ENCODE data around the gene RGMA. TPM values are rescaled to one million over a fixed set of nuclear protein-coding genes. Genes with fewer than 3 reads are reported as not detected.

The RGMA gene
- total RNA-seq, 1 experiment from 2014 or later: not detected

GRCh38 chr15:93059442-93059841, 29.6 kb downstream of the RGMA start:
- H3K9me3 ChIP-seq (ENCODE audit: low read length): no peaks in the 10 kb centered on the region
- no peaks in the 10 kb centered on the region for H3K79me2 ChIP-seq (ENCODE audit: low read length)
- DNase-seq: no peak
- H2AFZ ChIP-seq (ENCODE audit: low read length): no peak overlapping the region
- H3K4me2 ChIP-seq (ENCODE audit: low read depth, low read length, poor library complexity, severe bottlenecking): no peak overlapping the region
- H3K9me2 ChIP-seq (replicated peaks; ENCODE audit: insufficient read depth, low read length): no peaks in the 10 kb centered on the region
- H3K4me1 ChIP-seq (ENCODE audit: low read length): peaks cover 16% of the 10 kb centered on the region
- no peaks in the 10 kb centered on the region for H3K27me3 ChIP-seq (ENCODE audit: low read length)
- no peaks in the 10 kb centered on the region for H4K20me1 ChIP-seq (ENCODE audit: insufficient read depth, low read depth, low read length)
- no peak overlapping the region for H3K27ac ChIP-seq (ENCODE audit: low read length)
- H3K9ac ChIP-seq (ENCODE audit: low read length): no peak overlapping the region
- no peaks in the 10 kb centered on the region for H3K36me3 ChIP-seq (ENCODE audit: insufficient read depth, low read length)
- no peak overlapping the region for H3K4me3 ChIP-seq (ENCODE audit: low read length)

- no peaks in the 10 kb centered on the region for H3K79me2 ChIP-seq (ENCODE audit: low read length)
- no peaks in the 10 kb centered on the region for H4K20me1 ChIP-seq (ENCODE audit: insufficient read depth, low read depth, low read length)
- peaks cover 16% of the 10 kb centered on the region for H3K4me1 ChIP-seq (ENCODE audit: low read length)
- H2AFZ ChIP-seq (ENCODE audit: low read length): no peak overlapping the region
- no peaks in the 10 kb centered on the region for H3K36me3 ChIP-seq (ENCODE audit: insufficient read depth, low read length)
- no peaks in the 10 kb centered on the region for H3K9me2 ChIP-seq (replicated peaks; ENCODE audit: insufficient read depth, low read length)
- no peak overlapping the region for H3K4me2 ChIP-seq (ENCODE audit: low read depth, low read length, poor library complexity, severe bottlenecking)
- H3K9ac ChIP-seq (ENCODE audit: low read length): no peak overlapping the region
- H3K27me3 ChIP-seq (ENCODE audit: low read length): no peaks in the 10 kb centered on the region
- H3K9me3 ChIP-seq (ENCODE audit: low read length): no peaks in the 10 kb centered on the region
- no peak for DNase-seq
- H3K27ac ChIP-seq (ENCODE audit: low read length): no peak overlapping the region
- no peak overlapping the region for H3K4me3 ChIP-seq (ENCODE audit: low read length)
Observed at GRCh38 chr15:93058904-93059427, 30.0 kb downstream of the RGMA start.

- no peak overlapping the region for H3K4me2 ChIP-seq (ENCODE audit: low read depth, low read length, poor library complexity, severe bottlenecking)
Observed at GRCh38 chr15:93058128-93058527, 30.9 kb downstream of the RGMA start.

DNA sequence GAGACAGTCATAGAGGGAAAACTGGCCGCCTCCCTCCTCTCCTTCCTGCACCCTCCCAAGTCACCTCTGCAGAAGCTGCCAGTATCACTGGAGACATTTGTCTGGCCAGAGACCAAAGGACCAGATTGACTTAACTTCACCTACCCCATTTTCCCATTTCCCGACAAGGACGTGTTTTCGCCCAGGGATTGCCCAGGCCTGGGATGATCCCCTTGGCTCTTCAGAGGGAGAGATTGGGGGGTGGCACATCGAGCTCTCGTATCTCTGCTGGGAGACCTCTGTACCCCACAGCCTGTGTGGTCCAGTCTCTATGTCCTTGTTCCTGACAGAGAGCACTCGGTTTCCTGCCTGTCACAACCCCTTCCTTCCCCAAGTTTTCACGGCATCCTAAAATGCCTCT, 31.4 kb downstream of the RGMA start:
- Histone ChIP-seq H3K4me1 (ENCODE audit: low read length) (peaks cover 16% of the 10 kb centered on the region), H3K9ac (ENCODE audit: low read length) (no peak overlapping the region), H4K20me1 (ENCODE audit: insufficient read depth, low read depth, low read length) (no peaks in the 10 kb centered on the region), H3K4me3 (ENCODE audit: low read length) (no peak overlapping the region), H2AFZ (ENCODE audit: low read length) (no peak overlapping the region), H3K79me2 (ENCODE audit: low read length) (no peaks in the 10 kb centered on the region), H3K27me3 (ENCODE audit: low read length) (no peaks in the 10 kb centered on the region), H3K9me3 (ENCODE audit: low read length) (no peaks in the 10 kb centered on the region), H3K27ac (ENCODE audit: low read length) (no peak overlapping the region), H3K4me2 (ENCODE audit: low read depth, low read length, poor library complexity, severe bottlenecking) (no peak overlapping the region), H3K9me2 (replicated peaks; ENCODE audit: insufficient read depth, low read length) (no peaks in the 10 kb centered on the region), H3K36me3 (ENCODE audit: insufficient read depth, low read length) (no peaks in the 10 kb centered on the region)
- DNase-seq: no peak

More at GRCh38 chr15:93058128-93058527, 30.9 kb downstream of the RGMA start:
- no peak for DNase-seq
- Histone ChIP-seq H4K20me1 (ENCODE audit: insufficient read depth, low read depth, low read length) (no peaks in the 10 kb centered on the region), H3K9me2 (replicated peaks; ENCODE audit: insufficient read depth, low read length) (no peaks in the 10 kb centered on the region), H2AFZ (ENCODE audit: low read length) (no peak overlapping the region), H3K4me3 (ENCODE audit: low read length) (no peak overlapping the region), H3K27me3 (ENCODE audit: low read length) (no peaks in the 10 kb centered on the region), H3K36me3 (ENCODE audit: insufficient read depth, low read length) (no peaks in the 10 kb centered on the region), H3K79me2 (ENCODE audit: low read length) (no peaks in the 10 kb centered on the region), H3K9ac (ENCODE audit: low read length) (no peak overlapping the region), H3K9me3 (ENCODE audit: low read length) (no peaks in the 10 kb centered on the region), H3K4me1 (ENCODE audit: low read length) (peaks cover 16% of the 10 kb centered on the region), H3K27ac (ENCODE audit: low read length) (no peak overlapping the region)

- Histone ChIP-seq H3K9me2 (replicated peaks; ENCODE audit: insufficient read depth, low read length) (no peaks in the 10 kb centered on the region), H3K27me3 (ENCODE audit: low read length) (no peaks in the 10 kb centered on the region), H3K9ac (ENCODE audit: low read length) (no peak overlapping the region), H3K9me3 (ENCODE audit: low read length) (no peaks in the 10 kb centered on the region), H3K27ac (ENCODE audit: low read length) (no peak overlapping the region), H4K20me1 (ENCODE audit: insufficient read depth, low read depth, low read length) (no peaks in the 10 kb centered on the region), H3K36me3 (ENCODE audit: insufficient read depth, low read length) (no peaks in the 10 kb centered on the region), H3K4me2 (ENCODE audit: low read depth, low read length, poor library complexity, severe bottlenecking) (no peak overlapping the region), H2AFZ (ENCODE audit: low read length) (no peak overlapping the region), H3K4me1 (ENCODE audit: low read length) (peaks cover 16% of the 10 kb centered on the region), H3K4me3 (ENCODE audit: low read length) (no peak overlapping the region), H3K79me2 (ENCODE audit: low read length) (no peaks in the 10 kb centered on the region)
- DNase-seq: no peak
Observed at GRCh38 chr15:93056836-93057235, 32.2 kb downstream of the RGMA start.

DNA sequence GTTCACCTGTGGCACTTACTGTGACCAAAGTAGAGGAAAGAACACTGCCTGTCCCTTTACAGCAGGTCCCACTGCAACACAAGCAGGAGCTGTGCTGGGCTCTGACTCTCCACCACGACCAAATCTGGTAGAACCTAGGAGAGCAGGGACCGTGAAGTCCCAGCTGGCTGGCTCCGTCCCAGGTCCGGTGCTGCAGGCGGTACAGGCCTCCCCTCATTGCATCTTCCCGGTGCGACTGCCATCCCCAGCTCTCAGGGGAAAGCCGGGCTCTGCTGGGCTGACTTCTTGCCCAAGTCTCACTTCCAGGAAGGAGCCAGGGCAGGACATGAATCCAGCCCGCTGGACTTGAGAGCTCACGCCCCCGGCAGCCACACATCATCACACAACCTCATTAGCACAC, 33.8 kb downstream of the RGMA start:
- H3K4me2 ChIP-seq (ENCODE audit: low read depth, low read length, poor library complexity, severe bottlenecking): no peak overlapping the region
- no peak overlapping the region for H3K9ac ChIP-seq (ENCODE audit: low read length)
- H3K27me3 ChIP-seq (ENCODE audit: low read length): no peaks in the 10 kb centered on the region
- no peak for DNase-seq
- H3K4me1 ChIP-seq (ENCODE audit: low read length): 0 out of 2 replicates have a peak, but pooled peaks cover under 1% of the 10 kb centered on the region
- H3K27ac ChIP-seq (ENCODE audit: low read length): no peak overlapping the region
- no peaks in the 10 kb centered on the region for H3K9me3 ChIP-seq (ENCODE audit: low read length)
- no peak overlapping the region for H2AFZ ChIP-seq (ENCODE audit: low read length)
- H3K79me2 ChIP-seq (ENCODE audit: low read length): no peaks in the 10 kb centered on the region
- H3K36me3 ChIP-seq (ENCODE audit: insufficient read depth, low read length): no peaks in the 10 kb centered on the region
- H3K4me3 ChIP-seq (ENCODE audit: low read length): no peak overlapping the region
- no peaks in the 10 kb centered on the region for H3K9me2 ChIP-seq (replicated peaks; ENCODE audit: insufficient read depth, low read length)
- H4K20me1 ChIP-seq (ENCODE audit: insufficient read depth, low read depth, low read length): no peaks in the 10 kb centered on the region

DNA sequence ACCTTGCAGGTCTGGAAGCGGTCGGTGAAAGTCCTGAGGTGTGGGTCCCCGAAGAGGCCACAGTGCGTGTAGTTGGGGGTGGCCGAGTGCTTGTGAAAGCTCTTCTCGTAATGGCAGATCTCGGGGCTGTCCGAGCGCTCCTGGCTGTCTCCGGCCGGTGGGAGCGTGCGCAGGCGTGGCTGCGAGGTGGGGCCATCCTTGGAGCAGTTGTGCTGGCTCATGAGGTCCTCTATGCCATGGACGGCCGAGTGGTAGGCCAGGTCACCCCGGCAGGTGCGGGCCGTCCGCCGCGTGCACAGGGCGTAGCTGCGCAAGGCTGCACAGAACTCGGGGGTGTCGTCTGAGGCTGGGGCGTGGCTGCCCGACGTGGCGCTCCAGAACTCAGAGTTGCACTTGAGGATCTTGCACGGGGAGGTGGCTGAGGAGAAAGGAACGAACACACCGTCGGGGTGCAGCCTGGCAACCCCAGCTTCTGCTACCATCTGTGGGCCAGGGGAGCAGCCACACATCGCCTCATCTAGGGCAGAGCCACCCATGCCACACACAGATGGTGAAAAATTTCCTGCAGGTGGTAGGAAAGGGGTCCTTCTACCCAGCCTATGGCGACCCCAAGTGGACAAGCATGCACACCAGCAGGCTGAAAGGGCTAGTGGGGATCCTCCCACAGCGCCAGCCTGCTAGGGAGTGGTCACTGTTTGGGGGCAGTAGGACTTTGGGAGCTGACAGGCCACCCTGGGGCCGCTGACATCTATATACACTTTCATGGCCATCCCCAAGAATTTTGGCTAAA, 36.7 kb downstream of the RGMA start:
- Histone ChIP-seq H3K9me2 (replicated peaks; ENCODE audit: insufficient read depth, low read length) (no peaks in the 10 kb centered on the region), H3K4me1 (ENCODE audit: low read length) (no peaks in the 10 kb centered on the region), H3K9ac (ENCODE audit: low read length) (no peak overlapping the region), H4K20me1 (ENCODE audit: insufficient read depth, low read depth, low read length) (no peaks in the 10 kb centered on the region), H3K79me2 (ENCODE audit: low read length) (no peaks in the 10 kb centered on the region), H3K36me3 (ENCODE audit: insufficient read depth, low read length) (no peaks in the 10 kb centered on the region), H3K27me3 (ENCODE audit: low read length) (no peaks in the 10 kb centered on the region), H3K4me3 (ENCODE audit: low read length) (no peak overlapping the region), H3K27ac (ENCODE audit: low read length) (no peak overlapping the region), H2AFZ (ENCODE audit: low read length) (no peak overlapping the region), H3K9me3 (ENCODE audit: low read length) (no peaks in the 10 kb centered on the region), H3K4me2 (ENCODE audit: low read depth, low read length, poor library complexity, severe bottlenecking) (no peak overlapping the region)
- DNase-seq: peak; percentile 68

DNA sequence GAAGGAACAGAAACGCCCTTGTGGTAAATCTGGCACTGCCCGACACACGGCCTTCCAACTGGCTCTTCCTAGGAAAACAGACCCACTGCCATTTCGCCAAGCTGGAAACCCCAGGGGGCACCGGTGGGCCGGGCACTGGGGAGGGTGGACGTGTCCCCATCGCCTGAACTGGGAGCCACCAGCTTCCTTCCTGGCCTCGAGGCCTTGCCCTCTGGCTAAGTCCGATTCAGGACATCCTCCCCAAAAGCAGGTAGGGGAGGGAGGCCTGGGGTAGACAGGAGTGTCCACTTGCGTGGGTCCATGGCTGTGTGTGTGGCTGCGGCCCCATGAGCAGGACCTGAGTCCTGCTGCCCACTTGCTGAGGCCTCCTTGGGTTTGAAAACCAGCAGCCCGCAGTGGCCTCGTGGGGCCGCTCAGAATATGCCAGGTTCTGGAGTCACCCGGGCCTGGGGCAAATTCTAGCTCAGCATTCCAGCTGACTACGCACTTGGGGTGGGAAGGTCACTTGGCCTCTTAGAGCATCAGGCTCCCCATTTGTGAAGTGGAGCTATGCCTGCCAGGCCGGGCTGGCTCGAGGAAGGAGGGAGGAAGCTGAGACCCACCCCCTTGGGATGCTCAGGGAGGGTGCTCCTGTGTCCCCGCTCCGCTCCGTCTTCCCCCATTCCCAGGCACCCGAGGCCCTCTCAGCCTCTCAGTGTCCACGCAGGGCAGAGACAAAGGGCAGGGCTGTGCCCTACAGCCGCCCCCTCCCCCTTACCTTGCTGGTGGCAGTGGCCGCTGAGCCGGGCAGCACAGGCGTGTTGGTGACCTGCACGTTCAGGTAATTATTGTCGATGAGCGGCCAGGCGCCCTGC, 37.5 kb downstream of the RGMA start:
- Histone ChIP-seq H3K27ac (ENCODE audit: low read length) (no peak overlapping the region), H3K9me3 (ENCODE audit: low read length) (no peaks in the 10 kb centered on the region), H3K9me2 (replicated peaks; ENCODE audit: insufficient read depth, low read length) (no peaks in the 10 kb centered on the region), H3K9ac (ENCODE audit: low read length) (no peak overlapping the region), H3K79me2 (ENCODE audit: low read length) (no peaks in the 10 kb centered on the region), H3K4me1 (ENCODE audit: low read length) (no peaks in the 10 kb centered on the region), H2AFZ (ENCODE audit: low read length) (no peak overlapping the region), H3K27me3 (ENCODE audit: low read length) (no peaks in the 10 kb centered on the region), H3K36me3 (ENCODE audit: insufficient read depth, low read length) (no peaks in the 10 kb centered on the region), H4K20me1 (ENCODE audit: insufficient read depth, low read depth, low read length) (no peaks in the 10 kb centered on the region), H3K4me3 (ENCODE audit: low read length) (no peak overlapping the region), H3K4me2 (ENCODE audit: low read depth, low read length, poor library complexity, severe bottlenecking) (no peak overlapping the region)
- DNase-seq: no peak
